Breast epithelium (tissue), 4 donors: ENCODE results near the gene MYH8. TPM values are rescaled to one million over a fixed set of nuclear protein-coding genes. Genes with fewer than 3 reads are reported as not detected.

Experiments
- DNase-seq, 2 donors: peaks; one replicate each; pipeline ENCODE4 v3.0.0-alpha.2; 2019; ENCODE audit warnings: low spot score in 2 of 2
- H3K27ac ChIP-seq, 2 donors: fragments of 200-600 bp; sonication (generic) in 1 of 2; one replicate each; pipeline ENCODE4 v1.5.1; 2016 to 2019; ENCODE audit warnings: mild to moderate bottlenecking in 1 of 2
- H3K27me3 ChIP-seq, 2 donors: fragments of 200-600 bp; sonication (generic) in 1 of 2; one replicate each; pipeline versions ENCODE4 v1.5.1 to v1.6.0; 2017 to 2019; ENCODE audit warnings: control low read depth in 1 of 2, mild to moderate bottlenecking in 1 of 2
- H3K36me3 ChIP-seq: fragments of 200-600 bp; one replicate; pipeline ENCODE4 v1.5.1; 2019
- H3K4me1 ChIP-seq, 2 donors: fragments of 200-600 bp; sonication (generic); one replicate each; pipeline ENCODE4 v1.5.1; 2016 to 2019; ENCODE audit warnings: control low read depth in 1 of 2
- H3K4me3 ChIP-seq, 3 donors: fragments of 200-600 bp; sonication (generic); 1 replicate in 2 of 3; 2 replicates in 1 of 3; pipeline ENCODE4 v1.5.1; 2016 to 2019; ENCODE audit warnings: mild to moderate bottlenecking in 3 of 3, moderate library complexity in 2 of 3
- H3K9me3 ChIP-seq, 2 donors: fragments of 200-600 bp; sonication (generic) in 1 of 2; one replicate each; pipeline ENCODE4 v1.5.1; 2016 to 2019; ENCODE audit warnings: control low read depth in 1 of 2
- CTCF ChIP-seq, 3 donors: fragments of 450-650 bp; IDR thresholded peaks; one replicate each; pipeline ENCODE4 v1.5.1; 2016 to 2017; ENCODE audit warnings: antibody characterized with exemption in 3 of 3, mild to moderate bottlenecking in 3 of 3, moderate library complexity in 3 of 3
- POLR2A ChIP-seq: fragments of 450-650 bp; IDR thresholded peaks from one replicate; pipeline ENCODE4 v1.6.1; 2016; ENCODE audit warnings: antibody characterized with exemption, mild to moderate bottlenecking, moderate library complexity
- POLR2AphosphoS5 ChIP-seq, 3 donors: sonication (generic); formaldehyde crosslinking; IDR thresholded peaks; one replicate each; pipeline ENCODE4 v1.6.1; 2017; ENCODE audit warnings: antibody characterized with exemption in 3 of 3
- intact Hi-C: fragments of 100-400 bp; cut with DNase I; formaldehyde crosslinking; loops from one replicate; pipeline ENCODE4 v1.15.1; 2023; ENCODE audit warnings: low total_unique reads
- total RNA-seq, 3 donors: library from RNA; depleted of rRNA; stranded (reverse); fragments of >200 nt; gene quantifications; one replicate each; pipeline ENCODE4 v1.1.0, GENCODE V29; 2016

MYH8 gene
- total RNA-seq, 3 donors from 2014 or later: not detected

DNA sequence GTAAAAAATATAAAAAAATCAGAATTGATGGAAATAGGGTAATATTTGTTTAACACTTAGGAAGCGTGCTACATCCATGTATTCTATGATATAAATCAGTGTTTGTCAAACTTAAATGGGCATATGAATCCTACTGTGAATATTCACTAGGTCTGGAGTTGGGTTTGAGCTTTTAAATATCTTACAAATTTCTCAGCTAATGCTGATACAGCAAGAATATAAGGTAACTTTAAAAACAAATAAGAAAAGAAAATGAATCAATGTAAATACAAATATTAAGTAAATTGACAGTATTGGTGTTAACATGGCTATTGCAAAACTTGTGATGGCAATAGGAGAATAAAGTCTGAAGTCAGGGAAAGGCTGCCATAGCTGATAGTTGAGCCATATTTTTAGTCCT lies 52.5 kb downstream of the MYH8 start:
- no peak overlapping the region for H3K4me3 ChIP-seq
- no peaks in the 10 kb centered on the region for H3K4me1 ChIP-seq
- intact Hi-C loops: no loop called here
- H3K36me3 ChIP-seq: no peaks in the 10 kb centered on the region
- no peaks in the 10 kb centered on the region for H3K27me3 ChIP-seq
- no peak for DNase-seq
- H3K27ac ChIP-seq: no peak overlapping the region
- H3K9me3 ChIP-seq: no peaks in the 10 kb centered on the region
- TF ChIP-seq CTCF (IDR thresholded peaks at IDR 0.05): no peak
- no peak for TF ChIP-seq POLR2A
- no peak for TF ChIP-seq POLR2AphosphoS5 (IDR thresholded peaks at IDR 0.05)

DNA sequence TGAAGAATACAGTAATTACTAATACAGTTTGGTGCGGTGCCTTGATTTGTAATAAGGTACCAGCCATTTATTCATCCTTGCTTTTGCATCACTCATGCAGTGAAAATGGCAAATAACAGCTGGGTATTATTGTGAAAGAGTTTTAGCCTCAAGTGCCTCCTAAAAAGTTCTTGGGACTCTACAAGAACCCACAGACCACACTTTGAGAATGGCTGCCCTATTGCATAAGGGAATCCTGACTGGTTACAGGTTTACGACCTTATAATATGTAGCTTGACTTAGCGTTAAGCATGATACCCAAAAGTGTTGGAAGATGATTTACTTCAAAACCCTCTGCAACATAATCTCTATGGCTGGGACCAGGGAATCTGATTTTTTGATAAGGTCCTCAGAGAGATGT lies 53.2 kb downstream of the MYH8 start:
- TF ChIP-seq CTCF (IDR thresholded peaks at IDR 0.05) (no peak), POLR2AphosphoS5 (IDR thresholded peaks at IDR 0.05) (no peak), POLR2A (no peak)
- Histone ChIP-seq H3K4me3 (no peak overlapping the region), H3K27me3 (no peaks in the 10 kb centered on the region), H3K4me1 (no peaks in the 10 kb centered on the region), H3K9me3 (no peaks in the 10 kb centered on the region), H3K27ac (no peak overlapping the region), H3K36me3 (no peaks in the 10 kb centered on the region)
- DNase-seq: no peak
- intact Hi-C loops: no loop called here

- Histone ChIP-seq H3K4me1 (no peaks in the 10 kb centered on the region), H3K36me3 (no peaks in the 10 kb centered on the region), H3K27ac (no peak overlapping the region), H3K4me3 (no peak overlapping the region), H3K9me3 (no peaks in the 10 kb centered on the region), H3K27me3 (no peaks in the 10 kb centered on the region)
- intact Hi-C loops: no loop called here
- DNase-seq: no peak
- TF ChIP-seq CTCF (IDR thresholded peaks at IDR 0.05) (no peak), POLR2A (no peak), POLR2AphosphoS5 (IDR thresholded peaks at IDR 0.05) (no peak)
These were observed 61.2 kb downstream of the MYH8 start for GRCh38 chr17:10360578-10360977.

DNA sequence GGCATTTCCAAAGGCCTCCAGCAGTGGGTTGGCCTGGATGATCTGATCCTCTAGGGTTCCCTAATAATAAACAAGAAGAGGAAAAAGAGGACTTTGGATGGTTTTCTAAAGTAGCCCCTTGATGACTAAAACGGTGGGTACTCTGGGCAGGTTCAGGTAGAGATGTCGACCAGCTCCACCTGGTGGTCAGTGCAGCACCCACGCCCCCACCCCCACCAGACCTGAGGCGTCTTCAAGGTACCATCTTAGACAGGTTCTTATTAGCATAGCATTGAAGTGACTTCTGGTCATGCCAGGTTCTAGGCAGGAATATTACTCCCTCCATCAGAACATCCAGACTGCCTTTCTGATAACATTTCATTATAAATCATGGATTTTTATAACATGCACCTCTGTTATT lies 64.0 kb downstream of the MYH8 start:
- intact Hi-C loops: no loop called here
- TF ChIP-seq CTCF (IDR thresholded peaks at IDR 0.05) (no peak), POLR2AphosphoS5 (IDR thresholded peaks at IDR 0.05) (no peak), POLR2A (no peak)
- H3K4me3 ChIP-seq: no peak overlapping the region
- no peak for DNase-seq
- H3K9me3 ChIP-seq: no peaks in the 10 kb centered on the region
- H3K27me3 ChIP-seq: no peaks in the 10 kb centered on the region
- no peak overlapping the region for H3K27ac ChIP-seq
- no peaks in the 10 kb centered on the region for H3K4me1 ChIP-seq
- H3K36me3 ChIP-seq: no peaks in the 10 kb centered on the region

- Histone ChIP-seq H3K27me3 (no peaks in the 10 kb centered on the region), H3K4me3 (no peak overlapping the region), H3K4me1 (no peaks in the 10 kb centered on the region), H3K27ac (no peak overlapping the region), H3K9me3 (no peaks in the 10 kb centered on the region), H3K36me3 (no peaks in the 10 kb centered on the region)
- TF ChIP-seq POLR2A: no peak
- TF ChIP-seq POLR2AphosphoS5 (IDR thresholded peaks at IDR 0.05): no peak
- no peak for TF ChIP-seq CTCF (IDR thresholded peaks at IDR 0.05)
- no peak for DNase-seq
- intact Hi-C loops: no loop called here
These were observed 67.1 kb downstream of the MYH8 start for GRCh38 chr17:10354651-10355050.
